ENCODE results near the gene IGIP.

DNA sequence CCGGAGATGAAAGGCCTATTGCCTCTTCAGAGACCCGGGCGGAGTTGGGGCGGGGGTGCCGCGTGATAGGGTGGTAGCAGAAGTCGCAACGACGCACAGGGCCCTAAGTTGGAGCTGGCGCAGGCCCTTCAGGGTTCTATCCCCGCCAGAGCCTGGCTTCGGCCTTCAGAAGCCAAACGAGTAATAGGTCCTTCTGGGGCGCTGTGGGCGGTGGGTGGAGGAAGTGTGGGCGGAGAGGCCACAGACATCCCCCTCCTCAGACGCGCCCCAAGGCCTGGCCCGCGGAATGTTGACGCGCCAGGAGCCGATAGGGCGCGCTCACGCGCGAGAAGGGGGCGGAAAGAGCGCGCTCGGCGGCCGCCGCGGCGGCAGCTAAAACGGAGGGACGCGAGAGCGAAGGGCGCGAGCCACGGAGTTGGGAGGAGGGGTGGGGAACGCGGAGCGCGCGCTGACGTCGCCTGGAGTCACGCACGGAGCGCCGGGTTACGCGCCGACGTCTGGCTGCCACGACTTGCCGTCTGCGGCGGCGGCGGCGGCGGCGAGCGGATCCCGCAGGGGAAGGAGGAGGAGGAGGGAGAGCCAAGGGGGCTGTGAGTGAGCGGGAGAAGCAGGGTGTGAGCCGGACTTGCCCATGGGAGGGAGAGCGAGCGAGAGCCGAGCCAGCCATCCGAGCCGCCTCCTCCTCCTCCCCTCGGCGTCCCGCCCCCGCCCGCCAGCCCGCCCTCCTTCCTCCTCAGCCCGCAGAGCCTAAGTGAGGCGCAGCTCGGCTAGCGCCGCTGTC, 18.2 kb upstream of the IGIP start:
- TF ChIP-seq, protein P1, sequence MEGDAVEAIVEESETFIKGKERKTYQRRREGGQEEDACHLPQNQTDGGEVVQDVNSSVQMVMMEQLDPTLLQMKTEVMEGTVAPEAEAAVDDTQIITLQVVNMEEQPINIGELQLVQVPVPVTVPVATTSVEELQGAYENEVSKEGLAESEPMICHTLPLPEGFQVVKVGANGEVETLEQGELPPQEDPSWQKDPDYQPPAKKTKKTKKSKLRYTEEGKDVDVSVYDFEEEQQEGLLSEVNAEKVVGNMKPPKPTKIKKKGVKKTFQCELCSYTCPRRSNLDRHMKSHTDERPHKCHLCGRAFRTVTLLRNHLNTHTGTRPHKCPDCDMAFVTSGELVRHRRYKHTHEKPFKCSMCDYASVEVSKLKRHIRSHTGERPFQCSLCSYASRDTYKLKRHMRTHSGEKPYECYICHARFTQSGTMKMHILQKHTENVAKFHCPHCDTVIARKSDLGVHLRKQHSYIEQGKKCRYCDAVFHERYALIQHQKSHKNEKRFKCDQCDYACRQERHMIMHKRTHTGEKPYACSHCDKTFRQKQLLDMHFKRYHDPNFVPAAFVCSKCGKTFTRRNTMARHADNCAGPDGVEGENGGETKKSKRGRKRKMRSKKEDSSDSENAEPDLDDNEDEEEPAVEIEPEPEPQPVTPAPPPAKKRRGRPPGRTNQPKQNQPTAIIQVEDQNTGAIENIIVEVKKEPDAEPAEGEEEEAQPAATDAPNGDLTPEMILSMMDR (IDR thresholded peaks at IDR 0.05), result peak; percentile 33; the same call in 1 of the 2 replicates
- no peak for TF ChIP-seq ZFX (IDR thresholded peaks at IDR 0.05; ENCODE audit: borderline replicate concordance)
